Testis (tissue), 2 donors: ENCODE measurements around the gene GNAS-AS1.

ENCODE experiments used
- POLR2A ChIP-seq: fragments of 450-650 bp; IDR thresholded peaks from one replicate; pipeline ENCODE4 v1.6.1; 2017; ENCODE audit warnings: antibody characterized with exemption, mild to moderate bottlenecking, moderate library complexity
- TF ChIP-seq, protein P1 (sequence below), 3 experiments: fragments of 450-650 bp in 2 of 3; fragments of 200-600 bp in 1 of 3; sonication (generic) in 1 of 3; IDR thresholded peaks; one replicate each; pipeline ENCODE4 v1.5.1; 2016 to 2019; ENCODE audit warnings: antibody characterized with exemption in 3 of 3, mild to moderate bottlenecking in 2 of 3, moderate library complexity in 1 of 3

DNA sequence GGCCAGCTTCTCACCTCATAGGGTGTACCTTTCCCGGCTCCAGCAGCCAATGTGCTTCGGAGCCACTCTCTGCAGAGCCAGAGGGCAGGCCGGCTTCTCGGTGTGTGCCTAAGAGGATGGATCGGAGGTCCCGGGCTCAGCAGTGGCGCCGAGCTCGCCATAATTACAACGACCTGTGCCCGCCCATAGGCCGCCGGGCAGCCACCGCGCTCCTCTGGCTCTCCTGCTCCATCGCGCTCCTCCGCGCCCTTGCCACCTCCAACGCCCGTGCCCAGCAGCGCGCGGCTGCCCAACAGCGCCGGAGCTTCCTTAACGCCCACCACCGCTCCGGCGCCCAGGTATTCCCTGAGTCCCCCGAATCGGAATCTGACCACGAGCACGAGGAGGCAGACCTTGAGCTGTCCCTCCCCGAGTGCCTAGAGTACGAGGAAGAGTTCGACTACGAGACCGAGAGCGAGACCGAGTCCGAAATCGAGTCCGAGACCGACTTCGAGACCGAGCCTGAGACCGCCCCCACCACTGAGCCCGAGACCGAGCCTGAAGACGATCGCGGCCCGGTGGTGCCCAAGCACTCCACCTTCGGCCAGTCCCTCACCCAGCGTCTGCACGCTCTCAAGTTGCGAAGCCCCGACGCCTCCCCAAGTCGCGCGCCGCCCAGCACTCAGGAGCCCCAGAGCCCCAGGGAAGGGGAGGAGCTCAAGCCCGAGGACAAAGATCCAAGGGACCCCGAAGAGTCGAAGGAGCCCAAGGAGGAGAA lies 10.5 kb downstream of the GNAS-AS1 start:
- TF ChIP-seq, protein P1, sequence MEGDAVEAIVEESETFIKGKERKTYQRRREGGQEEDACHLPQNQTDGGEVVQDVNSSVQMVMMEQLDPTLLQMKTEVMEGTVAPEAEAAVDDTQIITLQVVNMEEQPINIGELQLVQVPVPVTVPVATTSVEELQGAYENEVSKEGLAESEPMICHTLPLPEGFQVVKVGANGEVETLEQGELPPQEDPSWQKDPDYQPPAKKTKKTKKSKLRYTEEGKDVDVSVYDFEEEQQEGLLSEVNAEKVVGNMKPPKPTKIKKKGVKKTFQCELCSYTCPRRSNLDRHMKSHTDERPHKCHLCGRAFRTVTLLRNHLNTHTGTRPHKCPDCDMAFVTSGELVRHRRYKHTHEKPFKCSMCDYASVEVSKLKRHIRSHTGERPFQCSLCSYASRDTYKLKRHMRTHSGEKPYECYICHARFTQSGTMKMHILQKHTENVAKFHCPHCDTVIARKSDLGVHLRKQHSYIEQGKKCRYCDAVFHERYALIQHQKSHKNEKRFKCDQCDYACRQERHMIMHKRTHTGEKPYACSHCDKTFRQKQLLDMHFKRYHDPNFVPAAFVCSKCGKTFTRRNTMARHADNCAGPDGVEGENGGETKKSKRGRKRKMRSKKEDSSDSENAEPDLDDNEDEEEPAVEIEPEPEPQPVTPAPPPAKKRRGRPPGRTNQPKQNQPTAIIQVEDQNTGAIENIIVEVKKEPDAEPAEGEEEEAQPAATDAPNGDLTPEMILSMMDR (IDR thresholded peaks at IDR 0.05) = no peak
- no peak for TF ChIP-seq POLR2A
